Activated naive CD4-positive, alpha-beta T cell treated with anti-CD3 and anti-CD28 coated beads, Interleukin-2, amount 50 U/mL, for 16 hours (primary cell): Measurements from ENCODE around the gene HINT1.

ENCODE experiments used
- DNase-seq: peaks from one replicate; pipeline ENCODE4 v3.0.0-alpha.2; 2020

The HINT1 gene

GRCh38 chr5:131109540-131110255 lies 55.4 kb downstream of the HINT1 start:
- DNase-seq: no peak
